ENCODE measurements around the gene SUPT6H. TPM values are rescaled to one million over a fixed set of nuclear protein-coding genes. Genes with fewer than 3 reads are reported as not detected.

The SUPT6H gene
- total and polyA plus RNA-seq, 9 of the 15 experiments (the other 6 are each of a cell fraction or from before 2014, with no cell fraction given), result 1.7 to 77.7 (median 49.2) TPM

GRCh38 chr17:28725166-28725659 lies 63.2 kb downstream of the SUPT6H start (continued):
- TF ChIP-seq ARID3A (IDR thresholded peaks at IDR 0.05; ENCODE audit: borderline replicate concordance, low read depth, low read length), result no peak
- no peak for TF ChIP-seq NFXL1 (CRISPR knock-in tag; IDR thresholded peaks at IDR 0.05)
- TF ChIP-seq SMARCE1 (IDR thresholded peaks at IDR 0.05), result no peak
- TF ChIP-seq E2F3 (CRISPR knock-in tag; IDR thresholded peaks at IDR 0.05), result no peak
- no peak for TF ChIP-seq GTF3C2 (IDR thresholded peaks at IDR 0.05; ENCODE audit: borderline replicate concordance, extremely low read depth, insufficient read length)
- TF ChIP-seq ELF1 (tag; IDR thresholded peaks at IDR 0.05), result no peak
- no peak for TF ChIP-seq LARP7 (IDR thresholded peaks at IDR 0.05)
- TF ChIP-seq SMAD3 (CRISPR knock-in tag; conservative IDR thresholded peaks at IDR 0.05), result no peak; the same call in 1 of the 2 replicates
- no peak for TF ChIP-seq E2F6 (IDR thresholded peaks at IDR 0.05; ENCODE audit: borderline replicate concordance in 1 of 2, extremely low read depth in 1 of 2, insufficient read depth in 1 of 2, insufficient read length in 1 of 2, low read depth in 1 of 2, low read length in 1 of 2, poor library complexity in 1 of 2, severe bottlenecking in 1 of 2)
- TF ChIP-seq XRCC5 (IDR thresholded peaks at IDR 0.05; ENCODE audit: low read depth, low read length), result no peak
- TF ChIP-seq PRMT5 (CRISPR knock-in tag; IDR thresholded peaks at IDR 0.05), result peak; percentile 38; the same call in 1 of the 2 replicates
- TF ChIP-seq PHB2 (IDR thresholded peaks at IDR 0.05; ENCODE audit: low read depth), result no peak
- TF ChIP-seq PPARD (CRISPR knock-in tag; IDR thresholded peaks at IDR 0.05), result no peak
- TF ChIP-seq NCOR1 (IDR thresholded peaks at IDR 0.05), result no peak
- TF ChIP-seq JUNB (CRISPR knock-in tag; conservative IDR thresholded peaks at IDR 0.05), result no peak
- TF ChIP-seq CREB5 (CRISPR knock-in tag; IDR thresholded peaks at IDR 0.05), result no peak
- TF ChIP-seq NONO (IDR thresholded peaks at IDR 0.05; ENCODE audit: low read depth in 2 of 2, low read length in 1 of 2), result no peak
- 0 out of 2 replicates have a peak, but pooled peaks have one; percentile 29 for TF ChIP-seq HDAC6 (IDR thresholded peaks at IDR 0.05; ENCODE audit: low read depth, low read length)
- peak; percentile 36 for TF ChIP-seq CTBP1 (IDR thresholded peaks at IDR 0.05; ENCODE audit: borderline replicate concordance)
- TF ChIP-seq ZC3H4 (CRISPR knock-in tag; IDR thresholded peaks at IDR 0.05; ENCODE audit: borderline replicate concordance), result no peak
- TF ChIP-seq TAF1 (IDR thresholded peaks at IDR 0.05; ENCODE audit: control insufficient read depth, extremely low read depth, insufficient read depth, low read length, severe bottlenecking), result no peak
- TF ChIP-seq TAF15 (IDR thresholded peaks at IDR 0.05; ENCODE audit: low read depth, low read length), result no peak
- TF ChIP-seq ZNF263 (CRISPR knock-in tag; IDR thresholded peaks at IDR 0.05; ENCODE audit: borderline replicate concordance), result 0 out of 2 replicates have a peak, but pooled peaks have one; percentile 10

All from K562 (cell line).